ENCODE results near the gene GCNT1.
"Not testable (repeated sequence)": the region's sequence is repeated elsewhere in the genome, so short reads cannot be mapped to it uniquely, and the experiment has no call there.

The GCNT1 gene

DNA sequence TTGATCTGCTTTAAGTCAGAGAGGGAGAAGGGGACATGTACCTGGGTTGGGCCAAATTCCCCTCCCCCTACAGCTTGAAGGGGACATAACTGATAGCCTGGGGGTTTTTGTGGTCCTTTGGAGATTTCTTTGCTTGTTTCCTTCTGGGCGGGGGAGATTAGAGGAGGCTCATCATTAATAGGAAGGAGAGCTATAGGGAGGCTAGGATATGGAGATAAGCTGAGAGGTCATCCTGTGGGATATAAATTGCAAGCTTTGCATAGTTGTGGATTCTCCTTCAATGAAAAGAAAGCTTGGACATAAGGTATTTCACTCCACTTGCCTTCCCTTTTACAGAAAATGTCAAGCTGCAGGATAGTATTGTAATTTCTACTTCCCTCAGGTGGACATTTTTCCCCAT lies 34.5 kb downstream of the GCNT1 start:
- not testable (repeated sequence) for DNase-seq

DNA sequence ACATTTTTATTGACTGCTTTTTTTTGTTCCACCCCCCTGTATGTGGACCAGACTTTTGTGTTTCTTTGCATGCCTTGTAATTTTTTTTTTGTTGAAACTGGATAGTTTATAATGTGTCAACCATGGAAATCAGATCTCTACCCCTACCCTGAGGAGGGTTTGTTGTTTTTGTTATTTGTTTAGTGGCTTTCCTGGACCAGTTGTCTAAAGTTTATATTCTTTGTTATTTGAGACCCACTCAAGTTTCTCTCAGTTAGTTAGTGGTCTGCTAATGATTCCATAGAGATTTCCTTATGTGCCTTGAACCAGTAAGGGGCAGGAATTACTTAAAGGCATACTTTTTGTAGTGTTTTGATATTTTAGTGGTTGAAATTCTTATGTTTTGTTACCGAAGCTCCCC lies 41.1 kb downstream of the GCNT1 start:
- DNase-seq = no peak

DNA sequence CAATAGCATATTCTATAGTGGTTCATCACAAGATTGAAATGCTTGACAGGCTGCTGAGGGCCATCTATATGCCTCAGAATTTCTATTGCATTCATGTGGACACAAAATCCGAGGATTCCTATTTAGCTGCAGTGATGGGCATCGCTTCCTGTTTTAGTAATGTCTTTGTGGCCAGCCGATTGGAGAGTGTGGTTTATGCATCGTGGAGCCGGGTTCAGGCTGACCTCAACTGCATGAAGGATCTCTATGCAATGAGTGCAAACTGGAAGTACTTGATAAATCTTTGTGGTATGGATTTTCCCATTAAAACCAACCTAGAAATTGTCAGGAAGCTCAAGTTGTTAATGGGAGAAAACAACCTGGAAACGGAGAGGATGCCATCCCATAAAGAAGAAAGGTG lies 43.8 kb downstream of the GCNT1 start:
- DNase-seq = no peak

GRCh38 chr9:76510041-76510440 lies 51.1 kb downstream of the GCNT1 start:
- peak; percentile 83 for DNase-seq

- DNase-seq = no peak
These were observed 51.5 kb downstream of the GCNT1 start for GRCh38 chr9:76510446-76510845.

- DNase-seq = peak; percentile 72
These were observed 53.8 kb downstream of the GCNT1 start for GRCh38 chr9:76512826-76513225.

- DNase-seq = no peak
These were observed 57.4 kb downstream of the GCNT1 start for GRCh38 chr9:76516350-76516749.

- DNase-seq = no peak
These were observed 57.9 kb downstream of the GCNT1 start for GRCh38 chr9:76516871-76517270.

DNA sequence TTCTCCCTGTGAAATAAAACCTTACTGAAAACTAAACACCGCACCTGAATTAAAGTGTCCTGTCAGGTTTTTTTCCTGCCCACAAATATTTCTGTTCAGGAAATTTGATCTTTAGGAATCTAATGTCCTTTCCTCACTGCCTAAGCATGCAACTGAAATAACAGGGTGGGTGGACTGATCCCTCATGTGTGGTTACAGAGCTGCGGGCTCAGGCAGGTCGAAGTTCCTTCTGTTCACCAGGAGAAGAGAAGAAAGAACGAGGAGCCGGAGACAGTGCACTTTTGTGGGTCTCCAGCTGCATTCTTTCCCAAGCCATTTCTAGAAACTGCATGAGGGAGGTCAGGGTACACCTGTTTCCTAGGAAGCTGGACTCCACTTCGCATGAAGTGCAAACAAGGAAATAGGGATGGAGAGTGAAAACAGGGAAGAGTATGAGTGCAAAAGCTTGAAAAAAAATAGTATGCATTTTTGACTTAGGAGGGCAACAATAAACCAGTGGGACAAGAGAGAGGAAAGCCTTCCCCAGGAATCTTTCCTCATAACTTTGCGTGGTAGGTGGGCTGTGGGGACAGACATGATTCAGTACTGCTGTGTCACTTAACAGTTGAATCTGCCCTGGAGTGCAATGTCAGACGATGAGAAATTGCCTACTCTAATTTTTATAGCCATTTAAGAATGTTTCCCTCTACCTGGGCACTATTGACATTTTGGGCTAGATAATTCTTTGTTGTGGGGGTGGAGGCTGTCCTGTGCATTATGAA lies 60.3 kb downstream of the GCNT1 start:
- DNase-seq = peak; percentile 33

GRCh38 chr9:76521244-76521681 lies 62.3 kb downstream of the GCNT1 start:
- no peak for DNase-seq

DNA sequence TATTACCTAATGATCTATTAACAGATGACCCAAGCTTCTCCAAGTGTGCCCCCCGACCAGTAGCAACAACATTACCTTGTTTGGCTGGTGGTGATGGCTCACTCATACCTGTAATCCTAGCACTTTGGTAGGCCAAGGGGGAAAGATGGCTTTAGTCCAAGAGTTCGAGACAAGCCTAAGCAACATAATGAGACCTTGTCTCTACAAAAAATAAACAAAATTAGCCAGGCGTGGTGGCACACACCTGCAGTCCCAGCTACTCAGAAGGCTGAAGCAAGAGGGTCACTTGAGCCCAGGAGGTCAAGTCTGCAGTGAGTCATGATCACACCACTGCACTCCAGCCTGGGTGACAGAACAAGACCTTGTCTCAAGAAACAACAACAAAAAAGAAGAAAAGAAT lies 62.9 kb downstream of the GCNT1 start:
- no peak for DNase-seq

DNA sequence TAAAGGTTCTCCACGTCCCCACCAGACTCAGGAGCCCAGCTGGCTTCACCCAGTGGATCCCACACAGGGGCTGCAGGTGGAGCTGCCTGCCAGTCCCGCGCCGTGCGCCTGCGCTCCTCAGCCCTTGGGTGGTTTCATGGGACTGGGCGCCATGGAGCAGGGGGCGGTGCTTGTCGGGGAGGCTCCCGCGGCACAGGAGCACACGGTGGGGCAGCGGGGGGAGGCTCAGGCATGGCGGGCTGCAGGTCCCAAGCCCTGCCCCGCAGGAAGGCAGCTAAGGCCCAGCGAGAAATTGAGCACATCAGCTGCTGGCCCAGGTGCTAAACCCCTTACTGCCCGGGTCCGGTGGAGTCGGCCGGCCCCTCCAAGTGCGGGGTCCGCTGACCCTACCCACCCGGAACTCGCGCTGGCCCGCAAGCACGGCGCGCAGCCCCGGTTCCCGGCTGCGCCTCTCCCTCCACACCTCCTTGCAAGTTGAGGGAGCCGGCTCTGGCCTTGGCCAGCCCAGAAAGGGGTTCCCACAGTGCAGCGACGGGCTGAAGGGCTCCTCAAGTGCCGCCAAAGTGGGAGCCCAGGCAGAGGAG lies 64.7 kb downstream of the GCNT1 start:
- not testable (repeated sequence) for DNase-seq

GRCh38 chr9:76525196-76525595 lies 66.2 kb downstream of the GCNT1 start:
- DNase-seq = no peak

GRCh38 chr9:76526026-76526425 lies 67.0 kb downstream of the GCNT1 start:
- DNase-seq = no peak

DNA sequence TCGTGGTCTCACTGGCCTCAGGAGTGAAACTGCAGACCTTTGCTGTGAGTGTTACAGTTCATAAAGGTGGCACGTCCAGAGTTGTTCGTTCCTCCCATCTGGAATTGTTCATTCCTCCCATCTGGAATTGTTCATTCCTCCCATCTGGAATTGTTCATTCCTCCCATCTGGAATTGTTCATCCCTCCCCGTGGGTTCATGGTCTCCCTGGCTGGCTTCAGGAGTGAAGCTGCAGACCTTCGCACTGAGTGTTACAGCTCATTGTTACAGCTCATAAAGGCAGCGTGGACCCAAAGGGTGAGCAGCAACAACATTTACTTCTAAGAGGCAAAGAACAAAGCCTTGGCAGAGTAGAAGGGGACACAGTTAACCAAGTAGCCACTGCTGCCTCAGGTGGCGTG lies 69.1 kb downstream of the GCNT1 start:
- peak; percentile 84 for DNase-seq

DNA sequence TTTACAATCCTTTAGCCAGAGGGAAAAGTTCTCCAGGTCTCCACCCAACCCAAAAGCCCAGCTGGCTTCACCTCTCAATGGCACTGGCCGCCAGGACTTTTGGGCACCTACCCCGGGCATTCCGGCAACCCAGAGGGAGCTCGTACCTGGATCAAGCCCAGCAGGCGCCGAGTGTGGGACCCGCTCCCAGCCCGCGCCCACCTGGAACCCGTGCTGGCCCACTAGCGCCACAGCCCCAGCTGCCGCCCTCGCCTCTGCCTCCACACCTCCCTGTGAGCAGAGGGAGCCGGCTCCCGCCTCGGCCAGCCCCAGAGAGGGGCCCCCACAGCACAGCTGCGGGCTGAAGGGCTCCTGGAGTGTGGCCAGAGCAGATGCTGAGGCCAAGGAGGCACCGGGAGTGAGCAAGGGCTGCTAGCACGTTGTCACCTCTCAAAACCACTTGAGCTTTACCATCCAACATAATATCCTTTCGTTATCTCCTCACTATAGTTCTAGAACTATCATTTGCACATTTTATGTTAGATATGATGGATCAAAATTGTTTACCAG lies 69.7 kb downstream of the GCNT1 start:
- DNase-seq = no peak

DNA sequence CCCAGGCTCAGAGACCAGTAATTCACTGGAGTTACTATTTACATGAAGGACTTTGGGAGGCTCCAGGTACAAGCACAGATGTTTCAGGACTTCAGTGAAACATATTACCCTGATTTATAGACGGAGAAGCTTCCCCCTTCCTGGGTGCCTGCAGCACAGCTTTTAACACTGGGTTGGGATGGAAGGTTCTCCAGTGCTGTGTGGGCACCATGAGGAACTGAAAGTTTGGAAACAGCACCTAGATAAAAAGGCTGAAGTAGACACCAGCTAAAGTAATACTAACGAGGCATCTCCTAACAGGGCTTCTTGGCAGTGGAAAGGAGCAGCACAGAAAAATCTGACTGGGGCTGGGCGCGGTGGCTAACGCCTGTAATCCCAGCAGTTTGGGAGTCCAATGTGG lies 70.7 kb downstream of the GCNT1 start:
- DNase-seq = no peak

DNA sequence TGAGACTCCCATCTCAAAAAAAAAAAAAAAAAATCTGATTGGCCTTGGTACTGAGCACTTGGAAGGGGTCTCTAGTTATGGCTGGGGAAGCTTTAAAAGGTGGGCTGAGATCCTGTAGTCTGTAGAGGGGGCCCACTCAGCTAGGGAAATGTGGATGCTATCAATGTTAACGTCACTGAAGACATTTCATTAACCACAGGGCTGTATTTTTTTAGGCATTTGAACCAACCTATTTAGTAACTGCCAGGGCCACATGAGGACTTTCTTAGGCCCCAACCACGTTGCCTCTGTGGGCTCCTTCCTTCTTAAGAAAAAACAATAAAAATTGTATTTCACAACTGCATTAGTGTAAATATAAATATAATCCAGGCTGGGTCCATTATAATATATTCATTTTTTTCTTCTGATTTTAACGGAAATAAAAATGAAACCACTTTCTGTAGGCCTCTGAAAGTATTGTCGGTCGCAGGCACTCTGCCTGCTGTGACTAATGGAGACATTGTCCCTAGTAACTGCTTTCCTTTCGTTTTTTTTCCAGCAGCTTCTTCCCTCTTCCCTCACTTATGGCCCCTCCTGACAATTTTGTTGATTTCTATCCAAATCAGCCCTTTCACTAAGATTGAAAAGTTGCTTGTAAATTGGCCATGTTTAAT lies 71.6 kb downstream of the GCNT1 start:
- no peak for DNase-seq

DNA sequence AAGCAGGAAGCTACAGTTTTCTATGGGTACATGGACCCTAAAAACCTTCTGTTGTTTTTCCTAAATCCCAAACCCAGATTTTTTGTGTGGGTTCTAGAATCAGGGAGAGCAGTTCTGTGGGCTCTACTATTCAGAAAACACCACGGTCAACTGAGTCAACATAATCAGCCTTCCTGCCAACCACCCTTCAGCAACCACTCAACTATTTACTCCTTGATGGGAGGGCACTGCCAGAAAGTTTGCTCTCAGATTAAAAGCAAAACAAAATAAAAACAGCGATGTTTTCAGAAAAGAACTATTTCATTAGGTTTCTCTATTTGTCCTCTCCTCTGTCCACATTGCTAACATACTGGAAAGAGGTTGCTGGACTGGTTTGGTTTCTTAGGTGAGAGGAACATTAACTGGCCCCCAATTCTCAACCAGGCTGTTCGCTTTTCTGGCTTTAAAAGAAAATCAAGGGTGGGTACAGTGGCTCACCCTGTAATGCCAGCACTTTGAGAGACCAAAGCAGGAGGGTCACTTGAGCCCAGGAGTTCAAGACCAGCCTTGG lies 72.3 kb downstream of the GCNT1 start:
- no peak for DNase-seq

- DNase-seq = not testable (repeated sequence)
These were observed 73.9 kb downstream of the GCNT1 start for GRCh38 chr9:76532877-76533276.

DNA sequence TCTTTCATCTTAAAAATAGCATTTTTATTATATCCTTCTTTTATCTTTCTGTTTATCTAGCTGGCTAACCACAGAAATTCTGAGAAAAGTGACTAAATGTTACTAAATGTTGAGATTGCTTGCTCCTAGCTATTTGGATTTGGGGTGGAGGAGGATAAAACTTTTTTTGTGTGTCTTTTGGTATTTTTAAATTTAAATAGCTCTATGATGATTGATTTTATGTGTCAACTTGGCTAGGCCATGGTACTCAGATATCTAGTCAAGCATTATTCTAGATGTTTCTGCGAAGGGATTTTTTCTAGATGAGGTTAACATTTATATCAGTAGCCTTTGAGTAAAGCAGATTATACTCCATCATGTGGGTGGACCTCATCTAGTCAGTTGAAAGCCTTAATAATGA lies 75.0 kb downstream of the GCNT1 start:
- peak; percentile 79 for DNase-seq

- no peak for DNase-seq
These were observed 78.2 kb downstream of the GCNT1 start for GRCh38 chr9:76537150-76537646.

DNA sequence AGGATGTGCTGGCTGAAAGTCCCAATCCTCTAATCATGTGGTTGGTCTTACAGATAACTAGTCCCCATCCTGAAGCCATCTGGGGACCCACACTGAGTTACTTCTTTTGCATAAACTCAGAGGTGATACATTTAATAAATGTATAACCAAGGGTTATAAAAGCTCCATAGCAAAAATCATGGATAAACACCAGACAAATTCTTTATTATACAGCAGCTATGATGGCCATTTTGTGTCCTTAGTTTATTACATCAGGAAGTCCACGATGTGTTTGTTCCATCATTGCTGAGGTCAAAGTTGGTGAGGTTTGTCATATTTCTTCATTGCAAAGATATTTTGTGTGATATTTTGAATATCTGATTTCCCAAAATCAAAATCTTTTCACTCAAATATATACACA lies 80.2 kb downstream of the GCNT1 start:
- DNase-seq = no peak
